Astrocyte (in vitro differentiated cells and primary cell): ENCODE results near the gene TATDN3.

Experiments
- EZH2 ChIP-seq: IDR thresholded peaks from 2 replicates; pipeline ENCODE4 v1.6.1; 2012; ENCODE audit warnings: mild to moderate bottlenecking, low read length, inconsistent platforms; ENCODE audit not compliant: insufficient read depth
- TF ChIP-seq, protein P1 (sequence below): IDR thresholded peaks from 2 replicates; pipeline ENCODE4 v1.5.1; 2011; ENCODE audit warnings: low read depth, mild to moderate bottlenecking, inconsistent platforms, low read length, moderate library complexity; ENCODE audit not compliant: insufficient read depth

DNA sequence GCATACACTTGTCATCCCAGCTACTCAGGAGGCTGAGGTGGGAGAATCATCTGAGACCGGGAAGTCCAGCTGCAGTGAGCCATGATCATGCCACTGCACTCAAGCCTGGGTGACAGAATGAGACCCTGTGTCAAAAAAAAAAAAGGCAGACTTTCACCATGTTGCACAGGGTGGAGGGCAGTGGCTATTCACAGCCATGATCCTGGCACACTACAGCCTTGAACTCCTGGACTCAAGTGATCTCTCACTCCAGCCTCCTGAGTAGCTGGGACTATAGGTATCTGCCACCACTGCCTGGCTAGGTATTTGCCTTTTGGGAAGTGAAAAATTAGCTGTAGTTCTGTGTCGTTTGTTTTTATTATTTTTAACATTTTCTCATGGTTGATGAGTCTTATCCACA, 36.7 kb downstream of the TATDN3 start:
- TF ChIP-seq, protein P1, sequence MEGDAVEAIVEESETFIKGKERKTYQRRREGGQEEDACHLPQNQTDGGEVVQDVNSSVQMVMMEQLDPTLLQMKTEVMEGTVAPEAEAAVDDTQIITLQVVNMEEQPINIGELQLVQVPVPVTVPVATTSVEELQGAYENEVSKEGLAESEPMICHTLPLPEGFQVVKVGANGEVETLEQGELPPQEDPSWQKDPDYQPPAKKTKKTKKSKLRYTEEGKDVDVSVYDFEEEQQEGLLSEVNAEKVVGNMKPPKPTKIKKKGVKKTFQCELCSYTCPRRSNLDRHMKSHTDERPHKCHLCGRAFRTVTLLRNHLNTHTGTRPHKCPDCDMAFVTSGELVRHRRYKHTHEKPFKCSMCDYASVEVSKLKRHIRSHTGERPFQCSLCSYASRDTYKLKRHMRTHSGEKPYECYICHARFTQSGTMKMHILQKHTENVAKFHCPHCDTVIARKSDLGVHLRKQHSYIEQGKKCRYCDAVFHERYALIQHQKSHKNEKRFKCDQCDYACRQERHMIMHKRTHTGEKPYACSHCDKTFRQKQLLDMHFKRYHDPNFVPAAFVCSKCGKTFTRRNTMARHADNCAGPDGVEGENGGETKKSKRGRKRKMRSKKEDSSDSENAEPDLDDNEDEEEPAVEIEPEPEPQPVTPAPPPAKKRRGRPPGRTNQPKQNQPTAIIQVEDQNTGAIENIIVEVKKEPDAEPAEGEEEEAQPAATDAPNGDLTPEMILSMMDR = no peak
- TF ChIP-seq EZH2 = no peak
